Stimulated activated CD8-positive, alpha-beta memory T cell treated with anti-CD3 and anti-CD28 coated beads, Interleukin-15, amount 100 ng/mL, for 4 hours (primary cell): Measurements from ENCODE around the gene MAP4K3.
A peak's percentile ranks its signal among the peaks of the same experiment; 100 is the strongest.

Experiments used
- DNase-seq, 2 donors: peaks; one replicate each; pipeline ENCODE4 v3.0.0-alpha.2; 2020; ENCODE audit warnings: low read depth in 2 of 2

MAP4K3 gene

DNA sequence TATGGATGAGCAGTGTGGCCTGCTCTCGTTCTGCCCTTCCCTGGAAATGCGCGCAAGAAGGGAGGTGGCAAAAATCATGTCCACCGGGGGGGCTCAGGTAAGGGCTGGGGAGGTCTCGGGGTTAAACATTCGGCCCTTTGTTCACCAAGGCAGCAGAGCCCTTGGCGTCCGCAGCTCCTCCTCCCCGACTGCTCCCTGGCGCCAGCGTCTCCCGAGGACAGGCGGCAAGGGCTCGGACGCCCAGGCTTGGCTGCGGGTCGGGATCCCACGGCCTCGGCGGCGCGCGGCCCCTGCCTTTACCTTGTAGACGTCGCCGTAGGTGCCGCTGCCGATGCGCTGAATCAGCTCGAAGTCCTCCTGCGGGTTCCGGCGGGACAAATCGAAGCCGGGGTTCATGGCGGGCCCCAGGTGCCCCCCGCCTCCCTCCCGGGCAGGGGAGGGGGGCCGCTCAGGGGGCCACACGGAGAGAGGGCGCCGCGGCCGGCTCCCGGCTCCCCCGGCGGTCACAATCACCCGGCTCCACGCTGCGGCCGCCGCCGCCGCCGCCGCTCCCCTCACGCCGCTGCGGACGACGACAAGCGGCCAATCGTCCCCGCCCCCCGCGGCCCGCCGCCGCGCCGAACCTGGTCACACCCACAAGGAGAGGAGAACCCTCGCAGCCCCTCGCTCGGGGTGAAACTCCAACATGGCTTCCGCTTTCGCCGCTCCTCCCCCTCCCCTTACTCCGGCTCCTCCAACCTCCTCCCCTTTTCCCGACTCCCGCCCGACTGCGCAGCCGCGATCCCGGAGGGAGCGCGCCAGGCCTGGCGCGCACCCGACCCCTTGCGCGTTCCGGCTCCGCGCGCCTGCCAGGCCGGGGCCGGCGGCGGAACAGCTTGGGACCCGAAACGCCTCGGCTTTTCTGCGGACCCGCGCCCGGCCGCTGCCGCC lies at the start of gene MAP4K3:
Gene MAP4K3 (minus strand): TSS at position 694 of the 930 bp plus-strand sequence. CDS start 298 bp downstream, at position 396.
- peak; percentile 63 to 66 for DNase-seq

DNA sequence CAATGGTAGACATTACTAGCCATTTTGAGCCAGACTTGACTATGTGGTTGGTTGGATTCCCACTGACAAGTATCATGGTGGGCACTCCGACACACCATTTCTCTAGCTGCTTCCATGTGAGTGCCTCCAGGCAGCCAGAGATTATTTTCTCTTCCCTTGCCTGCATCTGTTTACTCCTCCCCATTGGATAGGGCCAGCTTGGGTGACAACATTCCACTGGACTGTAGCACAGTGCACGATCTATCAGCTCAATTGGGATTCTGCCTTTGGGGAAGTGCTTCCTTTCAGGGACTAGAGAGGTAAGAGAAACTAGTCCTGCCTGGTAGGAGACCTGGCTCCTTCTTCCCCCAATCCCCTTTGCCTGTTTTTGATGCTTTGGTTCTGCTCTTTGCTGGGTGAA lies 49.0 kb upstream of the MAP4K3 start:
- no peak for DNase-seq

DNA sequence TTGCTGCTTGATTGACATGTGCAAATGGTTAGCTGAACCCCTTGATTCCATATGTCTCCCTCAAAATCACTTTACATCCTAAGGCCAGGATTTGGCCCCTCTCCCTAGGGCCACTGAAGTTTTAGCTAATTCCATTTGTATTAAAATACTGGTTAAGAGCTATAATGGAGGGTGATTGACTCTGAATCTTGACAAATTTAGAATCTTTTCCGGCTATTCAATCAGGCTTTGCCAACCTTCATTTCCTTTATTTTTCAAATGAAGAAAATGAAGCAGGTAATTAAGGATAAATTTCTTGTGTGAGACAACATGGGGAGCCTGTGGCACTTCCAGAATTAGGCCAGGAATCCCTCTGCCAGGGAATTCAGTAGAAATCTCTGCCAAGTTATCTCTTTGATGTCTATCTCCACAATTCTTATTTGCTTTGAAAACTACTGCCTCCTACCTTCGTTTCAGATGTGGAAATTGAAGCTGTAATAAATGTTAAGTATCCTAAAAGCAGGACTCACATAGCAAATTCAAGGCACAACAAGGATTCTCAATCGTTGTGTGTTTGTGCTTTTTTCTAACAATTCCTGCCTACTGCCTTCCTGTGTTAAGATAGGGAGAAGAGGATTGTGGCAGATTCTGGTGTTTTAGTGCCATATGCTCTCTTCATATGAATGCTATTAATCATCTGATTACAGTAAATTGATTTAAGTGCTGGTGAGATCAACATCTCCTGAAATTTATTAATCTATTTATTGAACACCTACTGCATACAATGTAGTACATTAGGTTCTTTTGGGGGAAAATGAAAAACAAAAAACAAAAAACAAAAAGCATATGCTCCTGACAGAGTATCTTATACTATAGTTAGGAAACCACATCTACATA lies 47.8 kb upstream of the MAP4K3 start:
- no peak for DNase-seq

DNA sequence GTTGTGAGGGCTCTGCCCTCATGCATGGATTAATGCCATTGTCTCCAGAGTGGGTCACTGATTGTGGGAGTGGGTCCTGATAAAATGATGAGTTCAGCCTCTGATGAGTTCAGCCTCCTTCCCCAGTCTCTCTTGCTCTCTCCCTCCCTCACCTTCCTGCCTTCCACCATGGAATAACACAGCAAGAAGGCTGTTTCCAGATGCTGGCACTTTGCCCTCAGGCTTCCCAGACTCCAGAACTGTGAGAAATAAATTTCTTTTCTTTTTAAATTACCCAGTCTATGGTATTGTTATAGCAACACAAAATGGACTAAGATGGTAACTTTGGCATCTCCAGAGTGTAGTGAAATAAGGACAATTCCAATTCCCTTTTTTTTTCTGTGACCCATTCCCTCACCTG lies 47.1 kb upstream of the MAP4K3 start:
- no peak for DNase-seq

DNA sequence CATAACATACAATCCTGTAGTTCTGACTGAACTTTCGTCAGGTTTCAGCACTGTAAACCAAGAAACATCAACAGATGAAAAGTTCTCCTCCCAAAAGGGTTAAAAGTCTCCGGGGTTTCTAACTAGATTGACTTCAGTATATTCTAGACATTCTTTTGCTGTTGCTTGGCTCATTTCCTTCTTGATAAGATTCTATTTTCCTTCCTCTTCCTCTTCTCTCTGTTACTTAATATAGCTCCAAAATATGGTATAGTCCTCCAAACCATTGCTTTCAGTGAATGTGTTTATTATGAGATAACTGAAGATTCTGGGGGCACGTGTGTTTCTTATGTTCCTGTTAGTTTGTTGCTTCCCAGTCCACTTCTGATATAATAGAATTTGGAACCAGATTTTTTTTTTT lies 46.4 kb upstream of the MAP4K3 start:
- DNase-seq, result no peak

DNA sequence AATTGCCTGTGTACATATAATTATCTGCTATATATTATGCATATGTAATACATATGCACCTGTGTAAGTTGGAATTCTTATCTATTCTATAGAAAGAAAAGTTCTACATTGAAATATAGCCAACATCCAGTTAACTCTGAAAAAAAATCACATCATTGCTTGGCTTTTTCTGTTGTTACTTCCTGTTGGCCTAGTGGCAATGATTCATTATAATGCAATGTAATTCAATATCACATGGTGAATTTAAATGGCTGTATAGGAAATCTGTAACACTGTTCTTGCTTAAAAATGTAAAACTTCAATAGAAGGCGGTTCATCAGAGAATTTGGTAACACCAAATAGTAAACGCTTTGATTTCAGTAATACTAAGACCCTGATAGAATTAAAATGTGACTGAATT lies 44.5 kb upstream of the MAP4K3 start:
- DNase-seq, result no peak

DNA sequence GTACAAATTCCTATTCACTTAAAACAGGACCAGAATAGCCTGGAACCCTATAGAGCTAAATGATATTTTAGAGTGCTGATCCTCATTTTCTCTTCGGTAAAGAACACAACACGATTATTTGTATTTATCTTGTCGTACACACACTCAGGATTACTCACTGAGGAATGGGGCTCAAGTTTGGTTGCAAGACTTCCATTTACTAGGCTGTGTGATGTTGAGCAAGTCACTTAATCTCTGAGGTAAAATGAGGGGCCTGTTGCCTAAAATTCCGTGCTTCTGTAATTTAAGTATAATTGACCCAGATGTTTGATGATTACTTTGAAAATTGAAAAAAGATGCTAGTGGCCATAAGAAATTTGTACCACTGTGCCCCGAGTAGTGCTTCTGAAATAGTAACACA lies 42.6 kb upstream of the MAP4K3 start:
- DNase-seq, result no peak

DNA sequence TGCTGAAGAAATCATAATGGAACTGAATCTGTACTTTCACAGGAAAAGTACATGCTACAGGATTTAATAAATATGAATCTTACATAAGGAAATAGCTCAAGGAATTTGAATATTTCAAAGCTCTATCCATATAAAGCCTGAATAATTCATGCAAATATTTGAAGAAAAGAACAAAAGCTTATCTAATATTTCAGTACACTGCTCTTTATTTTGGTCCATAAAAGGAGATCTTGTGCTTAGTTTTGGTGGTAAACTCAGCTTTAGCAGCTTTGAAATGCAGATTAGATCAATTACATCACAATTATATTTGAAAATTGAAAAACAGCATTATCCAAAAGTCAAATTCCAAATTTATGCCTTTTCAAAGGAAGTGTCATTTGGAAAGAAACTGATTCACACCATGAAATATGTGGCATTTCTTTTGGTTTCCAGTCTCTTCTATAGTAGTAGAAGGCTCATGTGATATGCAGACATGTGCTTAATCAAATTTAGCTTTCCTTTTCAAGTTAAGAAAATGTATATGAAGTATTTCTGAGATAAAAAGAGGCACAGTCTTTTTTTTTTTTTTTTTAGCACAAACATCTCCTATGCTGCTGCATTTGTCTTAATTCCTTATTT lies 42.1 kb upstream of the MAP4K3 start:
- DNase-seq, result no peak

DNA sequence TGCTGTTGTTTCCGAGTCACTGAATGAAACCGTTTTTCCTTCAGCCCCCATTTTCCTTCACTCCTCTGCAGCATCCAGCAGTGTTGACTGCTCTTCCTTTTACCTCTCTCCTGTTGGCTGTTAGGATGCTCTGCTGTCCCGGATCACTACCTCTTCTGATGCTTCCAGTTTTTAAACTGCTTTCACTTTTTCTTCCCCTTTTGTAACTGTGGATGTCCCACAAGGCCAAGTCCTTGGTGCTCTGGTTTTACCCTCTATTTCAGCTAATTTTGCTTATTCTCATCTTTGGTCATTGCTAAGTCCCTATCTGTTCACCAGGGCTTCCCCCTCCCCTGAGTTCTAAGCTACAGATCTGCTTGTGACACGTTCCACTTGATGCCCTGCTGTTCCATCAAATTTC lies 39.4 kb upstream of the MAP4K3 start:
- DNase-seq, result no peak

DNA sequence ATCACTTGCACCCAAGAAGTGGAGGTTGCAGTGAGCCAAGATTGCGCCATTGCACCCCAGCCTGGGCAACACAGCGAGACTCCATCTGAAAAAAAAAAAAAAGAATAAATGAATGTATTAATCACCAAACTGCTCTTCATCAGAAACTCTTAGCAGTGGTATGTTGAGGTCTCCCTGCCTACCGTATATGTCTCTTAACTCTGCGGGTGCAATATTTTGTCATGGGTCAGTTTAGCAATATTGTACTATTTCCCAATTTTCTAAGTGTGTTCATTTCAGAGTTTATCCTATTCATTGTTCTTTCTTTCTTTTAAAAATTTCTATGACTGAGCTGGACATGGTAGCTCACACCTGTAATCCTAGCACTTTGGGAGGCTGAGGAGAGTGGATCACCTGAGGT lies 37.9 kb upstream of the MAP4K3 start:
- no peak for DNase-seq

DNA sequence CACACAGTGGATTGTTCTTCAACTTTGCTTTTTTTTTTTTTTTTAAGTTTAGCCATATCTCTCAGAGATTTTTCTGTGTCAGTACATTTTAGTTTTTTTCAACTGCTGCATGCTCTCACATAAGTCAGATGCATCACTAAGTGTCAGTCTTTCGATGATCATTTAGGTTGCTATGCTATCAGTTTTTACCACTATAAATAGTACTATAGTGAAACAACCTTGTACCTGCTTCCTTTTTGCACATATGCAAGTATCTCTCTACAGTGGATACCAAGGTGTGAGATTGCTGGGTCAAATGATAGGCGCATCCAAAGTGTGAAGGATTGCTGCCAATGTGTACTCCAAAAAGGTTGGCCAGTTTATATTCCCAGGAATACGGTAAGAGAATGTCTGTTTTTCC lies 33.5 kb upstream of the MAP4K3 start:
- DNase-seq, result no peak

DNA sequence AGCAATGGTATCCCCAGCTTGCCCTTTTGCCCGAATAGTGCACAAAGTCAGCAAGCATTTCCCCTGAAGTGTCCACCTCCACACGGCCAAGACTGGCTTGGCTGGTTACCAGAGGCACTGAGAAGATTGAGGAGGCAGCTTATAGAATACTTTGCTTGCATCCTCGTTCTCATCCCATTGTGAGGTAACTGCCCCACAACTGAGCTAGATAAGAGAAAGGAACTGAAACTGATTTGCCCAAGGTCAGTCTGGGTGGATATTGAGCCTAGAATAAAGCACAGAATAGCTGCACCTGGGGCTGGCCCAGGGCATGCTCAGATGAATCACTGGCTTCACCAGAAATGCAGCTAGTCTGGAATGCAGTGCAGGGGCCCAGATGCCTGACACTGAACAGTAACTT lies 32.7 kb upstream of the MAP4K3 start:
- DNase-seq, result no peak

DNA sequence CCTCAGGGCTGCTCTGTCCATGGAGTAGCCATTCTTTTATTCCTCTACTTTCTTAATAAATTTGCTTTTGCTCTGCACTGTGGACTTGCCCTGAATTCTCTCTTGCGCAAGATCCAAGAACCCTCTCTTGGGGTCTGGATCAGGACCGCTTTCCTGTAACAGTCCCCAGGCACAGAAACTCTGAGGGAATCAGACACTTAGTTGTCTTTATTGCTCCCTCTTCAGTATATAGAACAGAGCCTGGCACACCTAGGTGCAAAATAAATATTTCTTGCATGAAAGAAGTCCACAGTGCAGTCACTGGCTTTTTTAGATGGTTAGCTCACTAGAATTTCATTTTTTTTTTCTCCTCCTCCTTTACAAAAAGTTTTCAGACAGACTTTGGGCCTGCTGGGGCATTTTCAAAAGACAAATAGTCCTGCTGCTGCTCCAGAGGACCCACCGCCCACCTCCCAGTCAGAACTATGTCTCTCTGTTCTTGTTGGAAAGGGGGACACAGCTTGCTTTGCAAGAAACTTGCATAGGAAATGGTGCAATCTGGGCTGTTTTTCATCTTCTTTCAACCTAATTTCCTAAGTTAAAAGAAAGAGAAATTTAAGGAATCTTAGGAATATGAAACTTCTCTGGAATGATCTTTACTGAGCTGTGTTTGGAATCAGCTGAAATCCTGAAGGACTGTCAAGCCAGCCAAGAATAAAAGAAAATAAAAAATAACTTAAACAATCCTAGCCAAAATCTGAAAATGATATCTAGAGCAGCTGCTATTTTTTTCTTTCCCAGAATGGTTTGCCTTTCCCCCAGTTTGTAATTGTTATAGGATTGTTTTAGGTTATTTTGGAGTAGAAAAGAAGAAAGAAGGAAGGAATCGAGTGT lies 31.7 kb upstream of the MAP4K3 start:
- no peak for DNase-seq

DNA sequence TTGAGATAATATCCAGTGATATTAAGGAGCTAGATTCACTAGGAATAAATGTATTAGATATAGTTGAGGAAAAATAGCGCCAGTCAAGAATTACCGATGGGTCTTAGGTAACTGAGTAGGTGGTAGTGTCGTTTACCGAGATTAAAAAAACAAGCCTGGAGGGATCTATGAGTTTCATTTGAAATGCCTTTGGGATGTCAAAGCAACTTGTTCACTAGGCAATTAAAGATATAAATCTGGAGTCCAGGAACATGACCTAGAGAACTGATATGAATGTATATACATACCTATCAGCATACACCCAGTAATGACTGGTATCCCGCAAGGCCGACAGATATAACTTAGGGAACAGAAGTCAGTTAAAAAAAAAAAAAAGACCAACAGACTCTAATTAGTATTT lies 29.2 kb upstream of the MAP4K3 start:
- no peak for DNase-seq

DNA sequence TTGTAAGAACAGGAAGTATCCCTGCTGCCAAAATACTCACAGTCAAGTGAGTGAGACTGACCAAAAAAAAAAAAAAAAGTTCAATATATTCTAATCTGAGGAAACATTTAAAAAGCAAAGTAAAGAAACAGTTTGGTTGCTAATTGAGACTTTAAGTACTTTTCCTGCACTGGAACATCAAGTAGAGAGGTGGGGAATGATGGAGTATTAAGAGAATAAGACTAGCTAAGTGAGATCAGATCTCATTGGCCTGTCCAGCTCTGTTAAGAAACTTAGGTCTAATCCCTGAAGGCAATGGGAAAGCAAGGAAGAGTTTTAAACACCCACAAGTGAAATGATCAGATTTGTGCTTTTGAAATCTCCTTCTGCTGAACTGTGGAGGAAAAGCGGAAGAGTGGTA lies 27.8 kb upstream of the MAP4K3 start:
- no peak for DNase-seq

DNA sequence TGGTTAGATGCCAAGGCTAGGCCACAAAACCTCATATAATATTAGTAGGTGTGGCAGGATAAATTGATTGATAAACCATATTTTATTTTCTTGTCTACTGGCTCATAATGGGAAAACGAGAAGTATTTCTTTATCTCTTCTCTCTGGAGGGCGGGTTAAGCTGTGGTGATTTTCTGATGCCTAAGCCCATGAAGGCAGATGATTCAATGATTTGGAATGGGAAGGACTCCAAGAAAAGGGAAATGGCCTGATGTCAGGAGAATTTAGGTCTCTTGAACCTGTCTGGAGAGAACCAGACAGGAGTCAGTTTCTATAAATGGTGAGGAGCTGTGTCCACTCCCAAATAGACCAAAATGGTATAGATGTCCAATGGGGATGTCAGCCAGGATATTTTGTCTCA lies 18.7 kb upstream of the MAP4K3 start:
- no peak for DNase-seq

DNA sequence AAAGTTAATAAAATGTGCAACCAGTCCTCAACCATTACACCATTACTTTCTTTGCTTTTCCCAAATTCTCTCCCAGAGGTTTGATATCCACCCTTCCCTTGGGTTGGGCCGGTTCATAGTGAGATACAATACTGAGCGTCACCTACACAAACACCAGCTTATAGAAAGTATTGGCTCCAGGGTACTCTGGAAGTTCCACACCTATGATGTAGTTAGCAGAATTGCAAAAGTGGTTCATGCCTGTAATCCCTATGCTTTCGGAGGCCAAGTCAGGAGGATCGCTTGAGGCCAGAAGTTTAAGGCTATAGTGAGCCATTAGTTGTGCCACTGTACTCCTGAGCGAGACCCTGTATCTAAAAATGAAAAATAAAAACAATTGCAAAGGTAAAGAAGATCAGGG lies 15.3 kb upstream of the MAP4K3 start:
- no peak for DNase-seq

DNA sequence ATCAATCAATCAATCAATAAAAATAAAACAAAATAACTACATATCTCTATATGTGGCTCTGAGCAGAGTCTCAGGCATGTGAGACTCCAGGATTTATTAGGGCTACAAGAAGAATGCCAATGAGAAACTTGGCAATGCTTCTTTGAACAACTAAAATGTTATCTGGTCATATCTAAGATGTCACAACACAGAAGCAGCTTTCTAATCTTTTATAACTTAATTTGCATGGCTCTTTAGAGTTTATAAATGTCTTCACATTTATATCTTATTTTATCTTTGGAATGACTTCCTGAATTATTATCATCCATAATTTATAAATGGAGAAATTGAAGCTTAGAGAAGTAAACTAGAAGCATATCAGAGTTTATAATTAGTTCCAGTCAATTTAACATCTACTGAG lies 14.9 kb upstream of the MAP4K3 start:
- DNase-seq, result no peak

DNA sequence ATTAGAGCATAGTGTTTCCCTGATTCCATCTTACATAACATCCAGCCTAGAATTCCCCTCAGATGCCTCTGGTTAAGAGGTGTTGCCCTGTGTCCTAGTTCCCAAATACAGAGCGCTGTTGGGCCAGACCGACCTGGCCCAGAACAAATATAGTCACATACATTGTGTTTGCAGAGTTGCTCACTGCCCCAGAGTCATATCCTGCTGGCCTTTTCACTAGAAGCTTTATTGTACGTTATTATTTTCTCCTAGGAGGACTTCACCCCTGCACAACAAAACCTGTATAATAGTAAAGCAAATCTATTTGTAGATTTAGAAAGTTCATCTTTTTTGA lies 11.1 kb upstream of the MAP4K3 start:
- DNase-seq, result no peak

DNA sequence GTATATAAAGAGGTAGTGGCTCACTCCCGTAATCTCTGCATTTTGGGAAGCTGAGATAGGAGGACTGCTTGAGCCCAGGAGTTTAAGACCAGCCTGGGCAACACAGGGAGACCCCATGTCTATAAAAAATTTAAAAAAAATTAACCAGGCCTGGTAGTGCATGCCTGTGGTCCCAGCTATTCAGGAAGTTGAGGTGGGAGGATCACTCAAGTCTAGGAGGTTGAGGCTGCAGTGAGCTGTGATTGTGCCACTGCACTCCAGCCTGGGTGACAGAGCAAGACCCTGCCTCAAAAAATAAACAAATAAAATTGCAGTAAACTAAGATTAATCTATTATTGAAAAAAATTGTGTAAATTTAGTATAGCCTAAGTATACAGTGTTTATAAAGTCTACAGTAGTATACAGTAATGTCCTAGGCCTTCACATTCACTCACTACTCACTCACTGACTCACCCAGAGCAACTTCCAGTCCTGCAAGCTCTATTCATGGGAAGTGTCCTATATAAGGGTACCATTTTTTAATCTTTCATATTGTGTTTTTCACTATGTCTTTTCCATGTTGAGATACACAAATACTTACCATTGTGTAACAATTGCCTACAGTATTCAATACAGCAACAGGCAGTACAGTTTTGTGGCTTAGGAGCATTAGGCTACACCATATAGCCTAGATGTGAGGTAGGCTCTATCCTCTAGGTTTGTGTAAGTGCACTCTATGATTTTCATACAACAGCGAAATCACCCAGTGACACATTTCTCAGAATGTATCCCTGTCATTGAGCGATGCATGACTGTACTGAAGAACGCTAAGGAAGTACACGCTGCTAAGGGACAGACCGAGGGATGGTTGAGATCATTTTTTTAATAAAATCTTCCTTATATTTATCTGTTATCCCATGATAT lies 10.4 kb upstream of the MAP4K3 start:
- DNase-seq, result no peak

DNA sequence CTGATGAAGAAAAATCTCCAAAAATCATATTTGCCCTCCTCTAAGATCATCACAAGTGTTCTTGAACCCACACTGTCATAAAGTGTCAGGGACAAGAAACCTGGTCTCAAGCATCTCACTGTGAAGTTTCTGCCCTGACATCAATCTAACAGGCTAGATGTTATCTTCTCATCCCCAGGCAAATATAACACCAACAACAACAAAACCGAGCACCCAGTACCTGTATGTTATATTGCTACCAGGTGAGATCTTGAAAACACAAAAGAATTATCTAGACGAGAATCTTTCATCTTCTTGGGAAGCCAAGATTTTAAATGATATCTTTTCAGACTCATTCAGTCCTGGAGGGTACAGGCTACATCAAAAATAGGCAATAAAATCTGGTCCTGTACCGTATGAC lies 8.8 kb upstream of the MAP4K3 start:
- no peak for DNase-seq
